GM18508 (cell line): ENCODE data around the gene CD40LG.

Source experiments
- ATAC-seq: cut with Tn5 transposase; IDR thresholded peaks from one replicate; pipeline ENCODE4 v1.9.1; 2021; ENCODE audit warnings: moderate number of reproducible peaks; ENCODE audit not compliant: insufficient read depth, unreplicated experiment

Gene CD40LG

DNA sequence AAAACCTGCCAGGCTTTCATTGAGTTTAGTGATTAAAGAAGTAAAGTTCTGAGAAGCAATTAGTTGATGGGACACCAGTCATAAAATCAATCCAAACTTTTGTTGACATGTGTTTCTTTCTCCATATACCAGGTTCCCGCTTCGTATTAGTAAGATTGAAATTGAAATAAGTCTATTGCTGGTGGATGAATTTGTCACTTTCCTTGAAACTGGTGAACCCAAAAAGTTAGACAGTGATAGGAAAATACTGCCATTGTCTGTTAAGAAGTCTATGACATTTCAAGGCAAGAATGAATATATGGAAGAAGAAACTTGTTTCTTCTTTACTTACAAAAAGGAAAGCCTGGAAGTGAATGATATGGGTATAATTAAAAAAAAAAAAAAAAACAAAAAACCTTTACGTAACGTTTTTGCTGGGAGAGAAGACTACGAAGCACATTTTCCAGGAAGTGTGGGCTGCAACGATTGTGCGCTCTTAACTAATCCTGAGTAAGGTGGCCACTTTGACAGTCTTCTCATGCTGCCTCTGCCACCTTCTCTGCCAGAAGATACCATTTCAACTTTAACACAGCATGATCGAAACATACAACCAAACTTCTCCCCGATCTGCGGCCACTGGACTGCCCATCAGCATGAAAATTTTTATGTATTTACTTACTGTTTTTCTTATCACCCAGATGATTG lies at the start of gene CD40LG:
Gene CD40LG (plus strand): TSS at position 482 of the 684 bp plus-strand sequence. CDS start 91 bp downstream, at position 573.
- no peak for ATAC-seq

DNA sequence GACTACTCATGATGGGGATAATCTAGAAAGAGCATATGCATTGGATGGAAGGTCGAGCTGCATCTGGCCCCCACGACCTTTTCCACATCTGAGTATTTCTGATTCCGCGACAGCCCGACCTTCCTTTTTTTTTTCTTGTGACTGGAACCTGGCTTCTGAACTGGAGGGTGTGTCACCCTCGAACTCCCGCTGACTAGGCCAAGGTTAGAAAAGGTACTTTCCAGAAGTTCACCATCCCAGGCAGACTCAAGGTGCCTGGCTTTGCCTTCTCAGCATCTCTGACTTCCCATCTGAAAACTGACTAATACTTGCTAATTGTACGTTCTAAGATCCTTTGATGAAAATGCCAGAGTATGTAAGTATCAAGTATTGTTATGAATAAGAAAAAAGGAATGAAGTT lies 49.3 kb upstream of the CD40LG start:
- ATAC-seq: no peak

DNA sequence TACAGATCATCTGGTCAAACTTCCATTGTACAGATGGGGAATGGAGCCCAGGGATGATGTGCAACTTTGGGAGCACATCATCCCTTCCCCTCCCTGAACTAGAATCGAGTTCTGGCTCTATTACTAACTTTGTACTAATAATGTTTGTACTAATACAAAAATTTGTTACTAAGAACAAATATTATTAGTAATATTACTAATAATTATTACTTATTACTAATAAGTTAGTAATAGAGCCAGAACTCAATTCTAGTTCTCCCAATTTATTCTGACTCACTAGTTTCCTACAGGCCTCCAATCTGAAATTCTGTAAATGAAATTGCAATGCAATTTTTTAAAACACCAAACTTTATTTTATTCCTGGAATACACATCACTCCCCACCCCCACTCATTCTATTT lies 47.9 kb upstream of the CD40LG start:
- ATAC-seq: no peak

DNA sequence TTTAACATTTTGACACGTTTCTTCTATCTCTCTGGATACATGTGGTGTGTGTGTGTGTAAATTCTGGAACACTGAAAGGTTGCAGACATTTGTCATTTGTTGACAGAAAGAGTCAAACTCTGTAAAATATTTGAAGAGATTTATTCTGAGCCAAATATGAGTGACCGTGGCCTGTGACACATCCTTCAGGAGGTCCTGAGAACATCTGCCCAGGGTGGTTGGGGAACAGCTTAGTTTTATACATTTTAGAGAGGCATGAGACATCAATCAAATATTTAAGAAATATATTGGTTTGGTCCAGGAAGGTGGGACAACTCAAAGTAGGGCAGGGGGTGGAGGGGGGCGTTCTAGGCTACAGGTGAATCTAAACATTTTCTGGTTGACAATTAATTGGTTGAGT lies 40.7 kb upstream of the CD40LG start:
- ATAC-seq: no peak

DNA sequence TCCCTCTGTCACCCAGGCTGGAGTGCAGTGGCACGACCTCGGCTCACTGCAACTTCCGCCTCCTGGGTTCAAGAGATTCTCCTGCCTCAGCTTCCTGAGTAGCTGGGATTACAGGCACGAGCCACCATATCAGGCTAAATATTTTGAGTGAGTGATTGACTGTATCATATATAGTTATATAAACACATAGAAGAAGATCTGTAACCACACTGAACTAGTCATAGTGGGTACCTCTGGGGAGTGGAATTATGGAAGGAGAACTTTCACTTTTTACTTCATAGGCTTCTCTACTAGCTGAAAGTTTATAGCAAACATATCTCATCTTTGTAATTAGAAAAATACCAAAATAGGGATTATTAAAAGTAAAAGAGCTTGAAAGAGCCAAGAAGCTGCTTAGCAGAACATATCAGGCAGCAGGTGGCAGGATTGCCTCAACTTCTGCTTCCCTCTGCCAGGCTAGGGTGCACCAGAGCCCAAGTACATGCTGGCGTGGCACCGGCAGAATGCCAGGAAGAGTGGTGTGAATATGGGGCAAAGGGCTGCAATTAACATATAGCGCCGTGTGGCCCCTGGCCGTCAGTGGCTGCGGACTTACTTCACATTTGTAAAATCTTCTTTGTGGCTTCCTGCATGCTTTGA lies 39.5 kb upstream of the CD40LG start:
- no peak for ATAC-seq

DNA sequence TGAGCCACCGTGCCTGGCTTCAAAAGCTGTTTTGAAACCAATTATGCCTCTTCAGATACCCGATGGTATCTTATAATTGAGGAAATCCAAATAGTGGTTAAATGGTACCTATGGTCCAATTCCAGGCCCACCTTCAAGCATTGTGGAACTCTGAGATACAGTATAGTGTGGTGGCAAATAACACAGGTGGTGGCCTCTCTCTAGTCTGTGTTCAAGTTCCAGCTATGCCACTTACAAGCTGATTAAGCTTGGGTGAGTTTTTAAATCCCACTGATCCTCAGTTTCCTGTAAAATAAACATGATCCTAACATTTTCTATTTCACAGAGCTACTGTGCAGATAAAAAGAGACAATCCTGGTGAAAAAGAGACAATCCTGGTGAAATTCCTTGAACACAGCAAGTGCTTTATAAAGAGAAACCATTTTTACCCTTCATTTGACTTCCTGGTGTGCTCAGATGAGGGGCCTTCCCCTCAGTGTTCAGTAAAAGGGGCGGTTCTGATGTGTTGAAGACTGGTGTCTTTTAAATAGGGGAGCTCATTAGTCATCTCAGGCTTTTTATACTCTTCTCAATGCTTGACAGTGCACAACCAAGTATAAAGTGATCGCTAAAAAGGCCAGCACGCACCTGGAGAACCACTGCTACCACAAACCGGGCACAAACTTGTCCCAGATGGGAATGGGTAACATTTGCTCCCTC lies 30.8 kb upstream of the CD40LG start:
- peak; percentile 85 for ATAC-seq

DNA sequence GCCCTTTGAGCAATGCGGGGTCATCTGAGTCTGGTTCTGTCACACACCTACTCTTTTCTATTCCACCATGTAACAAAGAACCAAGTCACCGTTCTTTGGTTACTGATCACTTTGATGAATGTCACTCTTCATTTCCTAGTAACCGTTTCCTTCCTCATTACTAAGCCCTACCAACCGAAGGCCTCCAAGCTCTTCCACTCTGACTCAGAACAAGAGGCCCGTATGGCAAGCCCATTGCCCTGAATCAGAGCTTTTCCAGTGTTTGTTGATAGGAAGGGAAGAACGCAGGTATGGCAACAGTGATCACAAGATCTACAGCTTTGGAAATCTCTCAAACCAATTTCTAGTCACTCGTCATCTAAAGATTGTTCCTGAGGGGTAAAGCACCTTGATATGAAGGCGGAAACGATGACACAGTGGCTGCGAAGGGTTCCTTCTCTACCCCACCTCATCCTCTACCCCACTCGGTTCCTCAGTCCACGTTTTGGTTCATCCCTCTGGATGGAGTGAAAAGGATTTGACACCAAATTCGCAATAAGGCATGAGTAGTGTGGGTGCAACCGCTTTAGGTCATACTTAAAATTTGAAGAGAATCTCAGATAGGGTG lies 28.0 kb upstream of the CD40LG start:
- ATAC-seq: no peak

DNA sequence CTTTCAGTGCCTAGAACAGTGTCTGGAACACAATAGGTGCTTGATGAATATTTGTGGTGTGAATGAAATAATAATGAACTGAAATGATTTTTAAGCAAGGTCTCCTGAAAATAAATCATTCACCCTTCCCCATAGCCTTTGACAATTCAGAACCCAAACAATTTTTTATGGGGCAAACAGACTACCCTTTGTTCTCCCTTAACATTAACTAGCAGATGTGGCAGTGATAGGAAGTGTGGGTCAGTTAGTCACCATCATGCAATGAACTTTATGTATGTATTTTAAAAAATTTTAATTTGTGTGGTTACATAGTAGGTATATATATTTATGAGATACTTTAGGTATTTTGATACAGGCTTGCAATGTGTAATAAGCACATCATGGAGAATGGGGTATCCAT lies 27.2 kb upstream of the CD40LG start:
- ATAC-seq: no peak

DNA sequence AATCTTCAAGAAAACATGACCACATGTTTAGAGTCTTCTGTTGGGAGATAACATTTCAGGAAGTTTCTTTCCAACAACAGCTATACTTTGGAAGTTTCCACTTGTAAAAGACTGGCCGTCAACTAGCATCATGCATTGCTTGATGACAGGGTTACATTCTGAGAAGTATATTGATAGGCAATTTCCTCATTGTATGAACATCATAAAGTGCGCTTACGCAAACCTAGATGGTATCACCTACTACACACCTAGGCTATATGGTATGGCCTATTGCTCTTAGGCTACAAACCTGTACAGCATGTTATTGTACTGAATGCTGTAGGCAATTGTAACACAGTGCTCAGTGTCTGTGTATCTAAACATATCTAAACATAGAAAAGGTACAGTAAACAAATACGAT lies 25.4 kb upstream of the CD40LG start:
- ATAC-seq: no peak

DNA sequence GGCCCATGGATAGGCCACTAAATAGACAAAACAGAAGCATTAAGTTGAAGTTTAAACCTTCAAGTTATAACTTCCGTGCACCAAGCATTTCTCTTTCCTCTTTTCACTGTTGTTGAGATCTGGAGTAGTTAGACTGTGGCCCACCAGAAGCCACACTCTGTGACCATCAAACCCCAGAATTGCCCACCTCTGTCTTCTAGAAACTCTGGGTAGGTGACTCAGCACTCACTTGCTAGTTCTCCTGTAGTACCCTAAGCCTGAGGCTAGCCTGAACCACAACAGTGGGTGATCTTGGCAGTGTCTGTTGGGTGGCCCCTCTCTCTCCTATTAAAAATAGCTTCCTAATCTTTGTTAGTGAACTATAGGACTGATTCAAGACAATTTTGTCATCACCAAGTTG lies 24.6 kb upstream of the CD40LG start:
- ATAC-seq: no peak

DNA sequence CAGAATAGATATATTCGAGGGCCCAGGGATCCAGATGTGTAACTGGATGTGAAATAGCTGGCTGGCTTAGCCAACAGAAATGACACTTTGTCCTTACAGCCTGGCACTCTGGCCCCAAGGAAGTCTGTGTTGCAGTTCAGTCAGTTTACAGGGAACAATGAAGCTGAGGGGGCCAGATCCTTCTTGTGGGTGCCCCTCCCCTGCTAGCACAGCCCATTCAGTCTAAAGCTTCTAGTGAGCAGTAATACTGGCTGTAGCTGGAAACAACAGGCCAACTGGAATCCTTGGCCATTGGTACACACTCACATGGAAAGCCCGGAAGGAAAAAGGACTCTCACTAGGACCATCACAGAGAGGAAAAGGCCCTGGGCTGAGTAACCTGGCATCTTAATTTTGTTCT lies 22.7 kb upstream of the CD40LG start:
- no peak for ATAC-seq

DNA sequence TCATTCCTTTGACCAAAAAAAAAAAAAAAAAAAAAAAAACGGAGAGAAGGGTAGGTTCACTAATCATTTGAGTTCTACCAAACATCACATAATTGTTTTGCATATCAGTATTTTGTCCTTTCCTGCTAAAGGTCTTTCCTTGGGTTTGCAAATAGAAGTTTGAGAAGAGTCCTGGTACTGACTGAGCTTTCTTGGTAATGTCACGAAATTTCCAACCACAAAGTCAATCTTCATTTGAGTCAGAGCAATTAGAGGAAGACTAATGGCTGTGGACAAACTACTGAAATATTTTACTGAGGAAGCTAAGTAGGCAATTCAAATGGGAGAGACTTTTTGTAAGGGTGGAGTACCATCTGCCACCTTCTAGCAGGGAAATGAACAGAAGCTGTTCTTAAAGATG lies 21.7 kb upstream of the CD40LG start:
- ATAC-seq: no peak

DNA sequence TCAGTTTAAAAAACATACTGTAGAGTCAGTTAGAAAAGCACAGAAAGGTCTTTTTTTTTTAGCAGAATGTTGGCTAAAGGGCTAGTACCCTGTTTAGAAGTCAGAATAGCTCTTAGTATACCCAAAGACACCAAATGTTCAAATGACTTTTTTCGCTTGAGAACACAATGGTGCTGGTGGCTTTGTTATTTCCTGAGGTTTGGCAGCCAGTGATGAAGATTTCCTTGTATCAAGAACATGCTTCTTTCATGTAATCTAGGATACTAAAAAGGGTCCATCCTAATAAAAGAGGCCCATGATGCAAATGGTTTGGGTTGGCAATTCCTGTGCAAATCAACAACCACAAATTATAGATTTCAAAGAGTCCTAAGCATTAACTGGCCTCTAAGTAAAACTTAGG lies 21.1 kb upstream of the CD40LG start:
- no peak for ATAC-seq

DNA sequence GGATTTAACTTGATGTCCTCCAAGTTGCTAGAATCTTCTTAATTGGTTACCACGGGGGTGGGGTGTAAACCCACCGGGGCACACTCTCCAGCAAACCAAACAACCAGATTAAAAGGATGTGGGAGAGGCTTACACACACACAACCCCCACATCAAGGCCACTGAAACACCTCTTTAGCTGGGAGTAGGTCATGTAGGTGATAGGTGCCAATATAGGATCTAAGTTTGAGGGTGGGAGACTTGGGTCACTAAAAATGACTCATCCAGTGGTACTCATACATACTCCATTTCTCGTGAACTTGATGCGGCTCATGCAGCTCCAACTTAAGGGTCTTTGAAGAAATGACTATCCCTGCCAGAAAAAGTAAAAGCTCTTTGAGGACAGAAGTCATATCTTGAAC lies 20.5 kb upstream of the CD40LG start:
- ATAC-seq: no peak

DNA sequence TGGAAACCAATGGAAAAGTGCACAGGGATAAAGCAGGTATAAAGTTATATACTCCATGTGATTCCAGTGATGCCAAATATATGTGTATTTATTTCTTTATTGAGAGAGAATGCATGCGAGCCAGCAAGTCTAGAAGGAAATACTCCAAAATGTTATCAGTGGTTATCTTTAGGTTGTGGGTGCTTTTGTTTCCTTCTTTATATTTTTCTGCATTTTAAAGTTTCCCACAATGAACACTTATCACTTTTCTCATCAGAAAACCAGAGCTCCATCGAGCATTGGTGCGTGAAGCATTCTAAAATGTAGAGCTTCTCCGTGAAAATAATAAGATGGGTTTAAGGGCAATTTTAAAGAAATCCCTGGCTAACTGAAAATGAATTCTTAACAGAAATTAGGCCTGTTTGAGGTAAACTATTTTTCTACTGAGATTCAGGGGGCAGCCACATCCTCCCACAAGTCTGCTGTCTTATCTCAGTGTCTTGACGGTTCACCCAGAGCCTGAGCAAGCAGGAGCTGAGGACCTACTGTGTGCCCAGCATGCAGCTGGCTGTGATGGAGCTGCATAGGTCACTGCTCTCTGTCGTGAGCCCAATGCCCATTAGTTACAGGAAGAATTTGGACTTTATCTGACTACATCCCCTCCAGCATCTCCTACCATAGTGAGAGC lies 18.7 kb upstream of the CD40LG start:
- no peak for ATAC-seq

DNA sequence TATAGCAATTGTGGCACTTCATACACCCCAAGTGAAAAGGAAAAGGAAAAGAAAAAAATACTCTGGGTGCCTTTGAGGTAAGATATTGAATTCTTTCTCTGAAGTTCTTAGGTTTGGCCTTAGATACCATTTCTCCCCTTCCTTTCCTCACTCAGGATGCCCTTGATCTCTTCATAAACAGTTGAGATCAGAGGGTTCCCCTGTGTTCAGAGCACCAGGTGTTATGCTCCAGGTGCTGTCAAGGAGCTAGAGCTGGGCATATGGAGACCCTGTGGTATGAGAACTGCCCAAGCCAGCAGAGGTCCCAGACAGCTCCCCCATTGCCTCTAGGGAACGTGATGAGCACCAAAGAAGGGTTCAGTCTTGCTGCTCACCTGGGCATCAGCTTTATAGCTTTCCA lies 17.1 kb upstream of the CD40LG start:
- ATAC-seq: no peak

DNA sequence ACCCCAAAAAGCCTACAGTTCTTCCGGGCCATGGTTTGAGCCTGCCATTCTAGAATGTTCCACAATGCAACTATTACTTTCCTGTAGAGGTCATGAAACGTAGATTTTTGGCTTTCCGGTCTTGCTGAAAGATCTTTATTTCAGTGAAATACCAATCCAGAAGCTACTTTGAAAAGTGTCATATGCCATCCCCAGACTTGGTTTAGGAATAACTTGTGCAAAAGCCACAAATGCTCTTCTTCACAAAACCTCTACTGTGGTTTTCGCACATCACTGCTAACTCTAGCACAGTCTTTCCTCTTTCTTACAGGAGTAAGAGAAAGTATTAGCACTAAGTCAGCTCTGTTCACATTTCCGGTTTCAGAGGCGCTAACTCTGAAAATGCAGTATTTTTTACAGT lies 12.7 kb upstream of the CD40LG start:
- no peak for ATAC-seq

DNA sequence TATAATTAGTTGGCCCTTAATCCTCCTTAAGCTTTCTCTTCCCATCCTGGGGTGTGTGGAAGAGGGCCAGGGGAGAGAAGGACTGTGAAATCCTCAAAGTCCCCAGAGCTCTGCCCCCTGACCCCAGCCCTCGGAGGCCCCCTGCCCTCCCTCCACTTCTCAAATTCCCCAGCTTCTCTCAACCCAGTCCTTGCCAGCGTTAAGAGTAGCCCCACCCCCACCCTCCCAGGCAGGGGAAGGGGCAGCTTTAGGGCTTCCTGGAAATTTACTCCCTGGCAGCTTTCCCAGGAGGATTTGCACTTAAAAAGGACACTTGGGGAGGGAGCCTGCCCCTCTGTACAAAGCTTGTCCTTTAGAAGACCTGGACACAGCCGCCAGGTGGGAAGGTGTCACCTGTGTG lies 11.8 kb upstream of the CD40LG start:
- ATAC-seq: no peak

DNA sequence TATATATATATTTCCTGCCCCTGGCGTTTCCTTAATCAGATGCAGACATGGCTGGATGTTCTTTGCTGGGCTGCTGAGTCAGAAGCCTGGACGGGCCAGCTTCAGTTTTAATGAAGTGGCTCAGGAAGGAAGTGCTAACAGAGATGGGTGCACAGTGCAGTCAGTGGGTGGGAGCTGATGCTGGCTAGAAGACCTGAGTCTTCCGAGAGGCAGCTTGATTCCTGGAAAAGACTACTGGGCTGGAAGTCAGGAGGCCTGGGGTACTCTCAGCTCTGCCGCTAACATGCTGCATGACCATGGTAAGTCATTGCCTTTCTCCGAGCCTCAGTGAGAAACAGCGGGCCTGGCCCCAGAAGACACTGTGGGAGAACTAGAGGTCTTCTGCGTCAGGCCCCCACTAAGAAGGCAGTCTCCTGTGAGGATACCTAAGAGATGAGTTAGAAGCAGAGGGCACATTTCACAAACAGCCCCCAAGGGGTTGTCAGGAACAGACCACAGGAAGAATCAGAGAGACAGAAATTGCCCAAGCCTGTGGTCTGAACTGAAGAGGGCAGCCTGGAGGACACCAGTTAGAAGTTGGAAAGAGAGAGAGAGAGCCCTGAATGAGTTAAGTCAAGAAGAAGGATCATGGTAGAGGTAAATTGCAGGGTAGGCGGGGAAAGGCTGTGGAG lies 8.3 kb upstream of the CD40LG start:
- no peak for ATAC-seq

DNA sequence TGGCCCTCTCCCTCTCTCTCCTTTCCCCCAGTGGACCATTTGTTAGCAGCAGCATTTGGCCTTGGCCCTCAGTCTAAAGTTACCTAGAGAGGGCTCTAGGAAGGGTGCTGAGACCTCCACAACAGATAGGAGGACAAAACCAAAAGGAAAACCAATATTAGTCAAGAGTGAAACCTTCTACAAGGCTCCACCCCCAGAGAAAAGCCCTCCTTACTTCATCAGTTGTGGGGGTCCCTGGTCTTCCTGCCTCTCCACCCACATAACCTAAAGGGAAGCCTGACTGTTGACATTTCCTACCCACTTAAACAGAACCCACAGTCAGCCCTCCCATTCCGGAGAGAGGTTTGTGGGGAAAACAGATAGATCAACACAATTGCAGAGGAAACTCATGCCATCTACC lies 4.7 kb upstream of the CD40LG start:
- ATAC-seq: no peak
